Measurements from ENCODE around the gene SEC16A.
"Not testable (repeated sequence)": the region's sequence is repeated elsewhere in the genome, so short reads cannot be mapped to it uniquely, and the experiment has no call there.

Gene SEC16A

GRCh38 chr9:136412962-136413361 lies 69.9 kb downstream of the SEC16A start:
- no peak for DNase-seq

GRCh38 chr9:136411378-136411777 lies 71.5 kb downstream of the SEC16A start:
- no peak for DNase-seq

DNA sequence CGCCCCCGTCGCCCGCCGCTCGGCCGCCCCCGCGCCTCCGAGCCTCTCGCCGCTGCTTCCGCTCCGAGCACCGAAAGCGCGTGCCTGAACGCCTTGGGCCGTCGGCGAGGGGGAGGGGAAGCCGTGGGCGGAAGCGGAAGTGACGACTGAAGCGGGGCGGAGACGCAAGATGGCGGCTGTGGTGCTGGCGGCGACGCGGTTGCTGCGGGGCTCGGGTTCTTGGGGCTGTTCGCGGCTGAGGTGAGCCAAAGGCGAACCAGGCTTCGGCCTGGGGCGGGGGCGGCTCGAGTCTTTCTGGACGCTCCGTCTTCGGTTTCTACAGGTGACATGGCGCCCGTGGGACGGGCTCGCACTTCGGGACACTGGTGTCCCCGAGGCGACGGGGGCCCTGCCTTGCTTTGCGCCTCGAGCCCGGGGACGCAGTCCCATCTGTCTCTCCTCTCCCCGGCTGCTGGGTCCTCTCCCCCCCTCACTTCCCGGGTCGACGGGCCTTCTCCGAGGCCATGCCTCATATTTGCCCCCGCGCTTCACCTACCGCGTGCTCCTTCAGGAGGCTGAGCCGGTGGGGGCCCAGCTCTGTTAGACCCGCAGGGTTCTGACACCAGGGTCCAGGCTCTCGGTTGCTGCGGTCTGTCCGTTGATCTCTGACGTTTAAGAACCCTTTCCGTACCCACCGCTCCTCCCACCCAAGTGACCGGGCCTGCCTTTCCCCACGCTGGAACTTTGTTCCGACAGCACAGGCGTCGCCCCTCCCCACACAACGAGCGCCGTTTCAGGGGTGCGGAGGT lies 72.1 kb downstream of the SEC16A start, which contains the start of the genes ENTR1 and PMPCA:
Gene ENTR1 (minus strand): TSS at position 115 of the 788 bp plus-strand sequence. CDS start 217 bp downstream, outside the sequence.
Gene PMPCA (plus strand): TSS at position 159 of the 788 bp plus-strand sequence. CDS start 11 bp downstream, at position 170.
- DNase-seq: peak; percentile 82

GRCh38 chr9:136409557-136410455 lies 73.0 kb downstream of the SEC16A start:
- peak; percentile 16 for DNase-seq

GRCh38 chr9:136407911-136408310 lies 74.9 kb downstream of the SEC16A start:
- DNase-seq: no peak

GRCh38 chr9:136407061-136407460 lies 75.8 kb downstream of the SEC16A start:
- DNase-seq: not testable (repeated sequence)

GRCh38 chr9:136405904-136406303 lies 76.9 kb downstream of the SEC16A start:
- not testable (repeated sequence) for DNase-seq

GRCh38 chr9:136405481-136405880 lies 77.4 kb downstream of the SEC16A start:
- no peak for DNase-seq

DNA sequence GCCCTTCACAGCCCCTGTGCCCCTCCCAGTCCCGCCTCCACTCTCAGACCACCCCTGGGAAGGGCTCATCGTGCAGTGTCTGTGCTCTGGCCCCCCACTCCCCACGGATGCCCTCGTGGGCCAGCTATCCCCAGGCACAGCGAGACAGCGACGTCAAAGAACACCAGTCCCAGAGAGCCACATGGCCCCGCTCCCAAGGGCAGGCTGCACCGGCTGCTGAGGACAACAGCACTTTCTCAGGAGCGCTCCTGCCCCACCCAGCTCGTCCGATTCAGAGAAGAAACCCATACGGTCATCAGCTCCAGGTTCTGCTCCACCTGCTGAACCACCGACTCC lies 78.1 kb downstream of the SEC16A start:
- DNase-seq: no peak

DNA sequence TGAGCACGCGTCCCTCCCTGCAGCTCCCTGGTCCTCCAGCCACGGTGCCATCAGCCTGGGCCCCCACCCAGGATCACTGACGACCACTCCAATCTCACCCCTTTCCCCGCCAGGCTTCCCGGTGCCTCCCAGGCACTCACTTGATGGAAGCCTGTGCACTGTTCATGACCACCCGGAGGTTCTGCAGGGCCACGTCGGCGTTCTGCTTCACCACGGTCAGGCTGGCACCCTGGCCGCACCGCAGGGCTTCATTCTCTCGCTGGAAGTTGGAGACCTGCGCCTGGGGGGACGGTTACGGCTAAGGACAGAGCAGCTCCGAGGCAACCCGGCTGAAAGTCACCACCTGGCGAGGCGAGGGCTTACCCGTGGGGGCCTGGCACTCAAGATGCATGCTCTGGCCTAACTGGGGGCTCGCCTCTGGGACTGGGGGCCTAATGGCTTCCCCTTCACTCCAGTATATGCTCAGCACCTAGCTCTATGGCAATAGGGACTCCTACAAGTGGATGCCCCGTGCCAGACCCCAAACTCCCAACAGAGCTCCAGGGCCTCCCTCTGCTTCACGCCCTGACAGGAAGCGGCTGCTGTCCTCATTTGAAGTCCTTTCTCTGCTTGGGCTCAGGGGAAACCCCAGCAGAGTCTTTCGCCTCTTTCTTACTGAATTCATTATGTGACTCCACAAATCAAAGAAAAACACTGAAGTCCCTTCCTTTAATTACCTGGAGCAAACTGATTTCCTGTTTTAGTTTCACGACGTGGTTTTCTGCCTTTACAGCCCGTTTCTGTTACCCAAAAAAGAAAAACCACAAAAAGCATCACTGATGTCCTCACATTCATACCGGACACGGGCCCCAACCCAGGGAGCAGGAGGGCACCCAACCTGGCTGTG lies 78.7 kb downstream of the SEC16A start:
- DNase-seq: no peak

GRCh38 chr9:136403538-136403914 lies 79.3 kb downstream of the SEC16A start:
- no peak for DNase-seq

- no peak for DNase-seq
Measured at GRCh38 chr9:136402067-136402466, 80.8 kb downstream of the SEC16A start.

- no peak for DNase-seq
Measured at GRCh38 chr9:136401173-136401922, 81.5 kb downstream of the SEC16A start.

GRCh38 chr9:136400038-136400834 lies 82.6 kb downstream of the SEC16A start, which contains the start of gene SNAPC4:
Gene SNAPC4 (minus strand): TSS chr9:136400170. CDS start chr9:136398428, 1,742 bp downstream.
- DNase-seq: peak; percentile 84

GRCh38 chr9:136399176-136400037 lies 83.4 kb downstream of the SEC16A start:
- peak; percentile 34 for DNase-seq

- DNase-seq: no peak
Measured at GRCh38 chr9:136398286-136398685, 84.6 kb downstream of the SEC16A start.

- no peak for DNase-seq
Measured at GRCh38 chr9:136397643-136398042, 85.2 kb downstream of the SEC16A start.

GRCh38 chr9:136396219-136396515 lies 86.7 kb downstream of the SEC16A start:
- DNase-seq: no peak

GRCh38 chr9:136395345-136396218 lies 87.3 kb downstream of the SEC16A start:
- no peak for DNase-seq
